Measurements from ENCODE around the gene ACTRT2. TPM values are rescaled to one million over a fixed set of nuclear protein-coding genes. Genes with fewer than 3 reads are reported as not detected.

Gene ACTRT2
- total and polyA plus RNA-seq, 7 donors, result not detected

GRCh38 chr1:3028531-3029282 is 7.4 kb downstream of the ACTRT2 start:
- Histone ChIP-seq H3K27ac (no peak overlapping the region), H3K4me1 (no peaks in the 10 kb centered on the region), H3K4me3 (no peak overlapping the region), H3K27me3 (peaks cover 9 to 60% (median 17%) of the 10 kb centered on the region in 3 donors), H3K9me3 (no peaks in the 10 kb centered on the region), H3K36me3 (no peaks in the 10 kb centered on the region)
- intact Hi-C loops (cut with DNase I), result no loop called here
- no peak for TF ChIP-seq POLR2AphosphoS5 (IDR thresholded peaks at IDR 0.05)
- TF ChIP-seq POLR2A (IDR thresholded peaks at IDR 0.05), result no peak
- TF ChIP-seq, protein P1, sequence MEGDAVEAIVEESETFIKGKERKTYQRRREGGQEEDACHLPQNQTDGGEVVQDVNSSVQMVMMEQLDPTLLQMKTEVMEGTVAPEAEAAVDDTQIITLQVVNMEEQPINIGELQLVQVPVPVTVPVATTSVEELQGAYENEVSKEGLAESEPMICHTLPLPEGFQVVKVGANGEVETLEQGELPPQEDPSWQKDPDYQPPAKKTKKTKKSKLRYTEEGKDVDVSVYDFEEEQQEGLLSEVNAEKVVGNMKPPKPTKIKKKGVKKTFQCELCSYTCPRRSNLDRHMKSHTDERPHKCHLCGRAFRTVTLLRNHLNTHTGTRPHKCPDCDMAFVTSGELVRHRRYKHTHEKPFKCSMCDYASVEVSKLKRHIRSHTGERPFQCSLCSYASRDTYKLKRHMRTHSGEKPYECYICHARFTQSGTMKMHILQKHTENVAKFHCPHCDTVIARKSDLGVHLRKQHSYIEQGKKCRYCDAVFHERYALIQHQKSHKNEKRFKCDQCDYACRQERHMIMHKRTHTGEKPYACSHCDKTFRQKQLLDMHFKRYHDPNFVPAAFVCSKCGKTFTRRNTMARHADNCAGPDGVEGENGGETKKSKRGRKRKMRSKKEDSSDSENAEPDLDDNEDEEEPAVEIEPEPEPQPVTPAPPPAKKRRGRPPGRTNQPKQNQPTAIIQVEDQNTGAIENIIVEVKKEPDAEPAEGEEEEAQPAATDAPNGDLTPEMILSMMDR (IDR thresholded peaks at IDR 0.05), result no peak
- no peak for TF ChIP-seq EP300 (IDR thresholded peaks at IDR 0.05)
- peak; percentile 53 for DNase-seq
- WGBS, 2 donors, result 29 to 32% methylated on average over 32 of the region's 32 CpGs

- intact Hi-C loops (cut with DNase I), result no loop called here
- peaks cover 9 to 64% (median 17%) of the 10 kb centered on the region in 3 donors for H3K27me3 ChIP-seq
- 81 to 83% methylated on average over 11 of the region's 11 CpGs for WGBS, 2 donors
Measured at GRCh38 chr1:3029481-3029961, 8.3 kb downstream of the ACTRT2 start.

DNA sequence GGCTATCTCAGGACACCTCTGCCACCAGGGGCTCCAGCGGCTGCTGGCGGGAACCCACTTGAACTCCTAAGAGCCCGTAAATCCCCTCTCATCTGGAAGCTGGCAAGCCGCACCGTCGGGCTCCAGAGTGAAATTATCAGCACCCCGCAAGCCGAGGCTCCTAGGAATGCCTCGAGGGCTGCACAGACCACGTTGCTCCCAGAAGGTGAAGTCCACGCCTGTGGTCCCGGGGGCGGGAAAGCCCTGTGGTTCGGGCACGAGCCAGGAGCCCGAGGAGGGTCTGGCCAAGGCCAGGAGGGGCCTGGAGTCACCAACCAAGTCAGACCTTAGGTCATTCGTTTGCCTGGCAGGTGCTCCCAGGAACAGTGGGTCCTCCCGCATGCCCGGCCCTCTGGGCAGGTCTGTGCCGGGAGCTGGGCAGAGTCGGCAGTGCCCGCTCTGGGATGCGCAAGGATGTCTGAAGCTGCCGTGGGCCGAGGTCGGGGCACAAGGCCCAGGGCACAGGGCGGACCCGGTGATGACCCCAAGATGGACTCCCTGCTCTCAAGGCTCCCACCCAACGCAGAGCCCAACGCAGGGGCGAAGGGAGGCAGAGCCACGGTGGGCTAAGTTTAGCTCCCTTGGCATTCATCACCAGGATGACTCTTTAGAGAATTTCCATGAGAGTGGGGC is 8.9 kb downstream of the ACTRT2 start:
- WGBS, 2 donors, result 84 to 90% methylated on average over 32 of the region's 32 CpGs
- DNase-seq, result peak; percentile 36
- intact Hi-C loops (cut with DNase I), result no loop called here

More at GRCh38 chr1:3029481-3029961, 8.3 kb downstream of the ACTRT2 start:
- Histone ChIP-seq H3K4me1 (no peaks in the 10 kb centered on the region), H3K9me3 (no peaks in the 10 kb centered on the region), H3K36me3 (no peaks in the 10 kb centered on the region), H3K27ac (no peak overlapping the region), H3K4me3 (no peak overlapping the region)
- TF ChIP-seq POLR2AphosphoS5 (IDR thresholded peaks at IDR 0.05) (no peak), EP300 (IDR thresholded peaks at IDR 0.05) (no peak), POLR2A (IDR thresholded peaks at IDR 0.05) (no peak)
- TF ChIP-seq, protein P1 (IDR thresholded peaks at IDR 0.05), result no peak
- peak; percentile 50 for DNase-seq

GRCh38 chr1:3030663-3031381 is 9.6 kb downstream of the ACTRT2 start:
- Histone ChIP-seq H3K4me3 (no peak overlapping the region), H3K4me1 (no peaks in the 10 kb centered on the region), H3K27me3 (peaks cover 9 to 64% (median 17%) of the 10 kb centered on the region in 3 donors), H3K9me3 (no peaks in the 10 kb centered on the region), H3K36me3 (no peaks in the 10 kb centered on the region), H3K27ac (no peak overlapping the region)
- intact Hi-C loops (cut with DNase I), result no loop called here
- peak; percentile 60 for DNase-seq
- TF ChIP-seq POLR2A (IDR thresholded peaks at IDR 0.05), result no peak
- 78 to 87% methylated on average over 22 of the region's 22 CpGs for WGBS, 2 donors

More for the DNA sequence above, 8.9 kb downstream of the ACTRT2 start:
- TF ChIP-seq POLR2AphosphoS5 (IDR thresholded peaks at IDR 0.05), result no peak
- TF ChIP-seq EP300 (IDR thresholded peaks at IDR 0.05), result no peak
- TF ChIP-seq, protein P1 (IDR thresholded peaks at IDR 0.05), result no peak
- no peak for TF ChIP-seq POLR2A (IDR thresholded peaks at IDR 0.05)
- Histone ChIP-seq H3K4me3 (no peak overlapping the region), H3K27ac (no peak overlapping the region), H3K27me3 (peaks cover 9 to 70% (median 17%) of the 10 kb centered on the region in 3 donors), H3K4me1 (no peaks in the 10 kb centered on the region), H3K9me3 (no peaks in the 10 kb centered on the region), H3K36me3 (no peaks in the 10 kb centered on the region)

All from sigmoid colon (tissue), 7 donors.